Immature natural killer cell (primary cell): ENCODE measurements around the gene NFXL1. TPM values are rescaled to one million over a fixed set of nuclear protein-coding genes. Genes with fewer than 3 reads are reported as not detected.
A peak's percentile ranks its signal among the peaks of the same experiment; 100 is the strongest.

Experiments
- DNase-seq, 3 donors: peaks; one replicate each; pipeline ENCODE4 v3.0.0; 2022; ENCODE audit warnings: mixed read lengths in 1 of 3
- H3K27ac Mint-ChIP-seq, 6 donors: one replicate each; pipeline ENCODE4 v1.8.0; 2020; ENCODE audit warnings: mixed read lengths in 6 of 6, mild to moderate bottlenecking in 5 of 6, inconsistent platforms in 4 of 6, moderate library complexity in 3 of 6
- H3K27me3 Mint-ChIP-seq, 3 donors: one replicate each; pipeline ENCODE4 v1.8.0; 2020 to 2021; ENCODE audit warnings: low read depth in 3 of 3, mild to moderate bottlenecking in 3 of 3, mixed read lengths in 3 of 3, moderate library complexity in 3 of 3, inconsistent platforms in 1 of 3
- H3K36me3 Mint-ChIP-seq, 3 donors: one replicate each; pipeline ENCODE4 v1.8.0; 2020; ENCODE audit warnings: mixed read lengths in 3 of 3, inconsistent platforms in 2 of 3, mild to moderate bottlenecking in 2 of 3
- H3K4me1 Mint-ChIP-seq, 2 donors: one replicate each; pipeline ENCODE4 v1.8.0; 2020; ENCODE audit warnings: inconsistent platforms in 2 of 2, mild to moderate bottlenecking in 2 of 2, mixed read lengths in 2 of 2, moderate library complexity in 1 of 2
- H3K4me3 Mint-ChIP-seq, 5 donors: one replicate each; pipeline ENCODE4 v1.8.0; 2020; ENCODE audit warnings: mild to moderate bottlenecking in 5 of 5, mixed read lengths in 5 of 5, inconsistent platforms in 3 of 5, moderate library complexity in 3 of 5
- H3K9me3 Mint-ChIP-seq, 6 donors: one replicate each; pipeline ENCODE4 v1.8.0; 2020; ENCODE audit warnings: mild to moderate bottlenecking in 6 of 6, mixed read lengths in 6 of 6, inconsistent platforms in 4 of 6, moderate library complexity in 3 of 6
- polyA plus RNA-seq, 3 donors: library from polyadenylated mRNA; unstranded; fragments of 300-500 nt; fragmentation: Illumina TruSeq; gene quantifications; one replicate each; pipeline ENCODE4 v1.2.3, GENCODE V29; 2021

The NFXL1 gene
- polyA plus RNA-seq, 3 donors from 2014 or later = 1.7 to 6.4 (median 5.4) TPM

DNA sequence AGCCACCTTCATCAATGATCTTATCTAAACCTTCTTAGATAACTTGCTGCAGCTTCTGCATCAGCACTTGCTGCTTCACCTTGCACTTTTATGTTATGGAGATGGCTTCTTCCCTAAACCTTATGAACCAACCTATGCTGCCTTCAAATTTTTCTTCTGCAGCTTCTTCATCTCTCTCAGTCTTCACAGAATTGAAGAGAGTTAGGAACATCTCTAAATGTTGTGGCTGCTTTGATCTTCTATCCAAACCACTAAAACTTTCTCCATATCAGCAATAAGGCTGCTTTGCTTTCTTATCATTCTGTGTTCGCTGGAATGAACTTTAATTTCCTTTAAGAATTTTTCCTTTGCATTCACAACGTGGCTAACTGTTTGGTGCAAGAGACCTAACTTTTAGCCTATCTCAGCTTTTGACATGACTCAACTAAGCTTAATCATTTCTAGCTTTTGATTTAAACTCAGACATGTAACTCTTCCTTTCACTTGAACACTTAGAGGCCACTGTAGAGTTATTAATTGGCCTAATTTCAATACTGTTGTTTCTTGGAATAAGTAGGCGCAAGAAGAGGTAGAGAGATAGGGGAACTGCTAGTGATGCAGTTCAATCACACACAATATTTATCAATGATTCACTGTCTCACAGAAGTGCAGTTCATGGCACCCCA is 40.4 kb downstream of the NFXL1 start:
- Mint-ChIP-seq H3K36me3 (peaks cover 48 to 63% (median 58%) of the 10 kb centered on the region in 3 donors), H3K27me3 (no peaks in the 10 kb centered on the region), H3K9me3 (peaks cover 0 to 2% (median 0%) of the 10 kb centered on the region in 6 donors), H3K27ac (no peak overlapping the region), H3K4me1 (no peaks in the 10 kb centered on the region), H3K4me3 (no peak overlapping the region)
- DNase-seq = no peak

DNA sequence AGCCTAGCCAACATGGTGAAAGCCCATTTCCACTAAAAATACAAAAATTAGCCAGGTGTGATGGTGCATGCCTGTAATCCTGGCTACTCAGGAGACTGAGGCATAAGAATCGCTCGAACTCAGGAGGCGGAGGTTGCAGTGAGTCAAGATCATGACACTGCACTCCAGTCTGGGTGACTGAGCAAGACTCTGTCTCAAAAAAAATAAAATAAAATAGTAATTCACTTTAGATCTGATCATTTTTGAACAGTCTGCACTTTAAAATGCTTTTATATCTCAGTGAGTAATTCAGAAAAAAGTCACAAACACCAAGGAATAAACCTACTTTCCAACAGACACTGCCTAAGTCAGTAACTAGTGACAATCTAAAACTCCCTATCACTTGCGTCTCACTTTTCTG is 50.9 kb downstream of the NFXL1 start:
- Mint-ChIP-seq H3K27ac (no peak overlapping the region), H3K36me3 (peaks cover 11 to 41% (median 29%) of the 10 kb centered on the region in 3 donors), H3K9me3 (peaks cover 0 to 2% (median 0%) of the 10 kb centered on the region in 6 donors), H3K27me3 (no peaks in the 10 kb centered on the region), H3K4me1 (no peaks in the 10 kb centered on the region), H3K4me3 (no peak overlapping the region)
- no peak for DNase-seq

DNA sequence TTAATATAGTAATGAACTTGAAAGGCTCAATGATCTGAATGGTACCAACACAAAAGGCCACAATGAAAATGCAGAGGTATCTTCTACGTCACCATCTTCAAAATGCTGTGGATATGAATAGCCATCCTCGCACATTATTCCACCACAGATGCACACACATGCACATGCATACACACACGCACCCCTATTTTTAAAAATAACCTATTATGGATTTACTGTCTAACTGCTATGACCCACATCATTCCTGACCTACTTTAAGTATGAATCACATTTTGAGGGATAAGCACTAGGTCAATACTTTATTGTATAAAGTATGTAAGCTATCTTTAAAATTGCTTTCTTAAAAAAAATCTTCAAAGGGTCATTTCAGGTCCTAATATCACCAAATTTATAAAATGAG is 52.1 kb downstream of the NFXL1 start:
- no peak for DNase-seq
- Mint-ChIP-seq H3K36me3 (peaks cover 9 to 30% (median 23%) of the 10 kb centered on the region in 3 donors), H3K4me3 (no peak overlapping the region), H3K27ac (no peak overlapping the region), H3K27me3 (no peaks in the 10 kb centered on the region), H3K4me1 (no peaks in the 10 kb centered on the region), H3K9me3 (no peaks in the 10 kb centered on the region)

DNA sequence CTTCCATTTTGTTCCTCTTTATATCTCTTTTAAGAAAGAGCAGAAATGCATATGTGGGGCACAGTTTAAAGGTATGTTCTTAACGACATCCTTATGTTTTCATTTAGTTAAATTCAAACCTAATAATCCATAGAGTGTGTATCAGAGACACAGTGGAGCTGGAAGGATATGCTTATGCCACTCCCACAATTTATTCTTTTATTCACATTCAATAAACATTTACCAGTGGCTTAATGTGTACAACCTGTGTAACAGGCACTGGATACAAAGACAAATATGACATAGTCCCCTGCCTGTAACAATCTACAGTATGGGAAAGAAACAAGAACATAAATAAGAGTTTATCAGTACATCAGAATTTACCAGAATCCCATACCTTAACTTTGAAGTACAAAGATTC is 54.1 kb downstream of the NFXL1 start:
- no peak overlapping the region for H3K4me3 Mint-ChIP-seq
- H3K27me3 Mint-ChIP-seq = no peaks in the 10 kb centered on the region
- DNase-seq = no peak
- no peak overlapping the region for H3K27ac Mint-ChIP-seq
- no peaks in the 10 kb centered on the region for H3K4me1 Mint-ChIP-seq
- H3K9me3 Mint-ChIP-seq = no peaks in the 10 kb centered on the region
- peaks cover 7 to 20% (median 19%) of the 10 kb centered on the region in 3 donors for H3K36me3 Mint-ChIP-seq

DNA sequence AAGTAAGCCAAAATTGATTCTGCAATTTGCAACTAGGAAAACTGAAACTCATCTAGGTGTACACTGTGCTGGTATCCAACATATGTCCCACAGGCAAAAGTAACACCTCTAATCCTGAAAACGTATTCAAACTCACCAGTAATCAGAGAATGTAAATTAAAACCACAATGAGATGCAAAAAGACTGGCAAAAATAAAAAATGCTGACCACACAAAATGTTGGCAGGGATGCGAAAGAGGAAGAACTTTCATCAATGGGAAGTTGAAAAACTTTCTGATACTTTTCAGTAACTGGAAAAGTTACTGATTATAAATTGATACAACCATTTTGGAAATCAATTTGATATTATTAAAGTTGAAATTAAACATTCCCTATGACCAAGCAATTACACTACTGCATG is 56.4 kb downstream of the NFXL1 start:
- no peak overlapping the region for H3K4me3 Mint-ChIP-seq
- no peaks in the 10 kb centered on the region for H3K4me1 Mint-ChIP-seq
- no peaks in the 10 kb centered on the region for H3K27me3 Mint-ChIP-seq
- H3K9me3 Mint-ChIP-seq = no peaks in the 10 kb centered on the region
- no peak for DNase-seq
- peaks cover 7 to 30% (median 25%) of the 10 kb centered on the region in 3 donors for H3K36me3 Mint-ChIP-seq
- no peak overlapping the region for H3K27ac Mint-ChIP-seq

DNA sequence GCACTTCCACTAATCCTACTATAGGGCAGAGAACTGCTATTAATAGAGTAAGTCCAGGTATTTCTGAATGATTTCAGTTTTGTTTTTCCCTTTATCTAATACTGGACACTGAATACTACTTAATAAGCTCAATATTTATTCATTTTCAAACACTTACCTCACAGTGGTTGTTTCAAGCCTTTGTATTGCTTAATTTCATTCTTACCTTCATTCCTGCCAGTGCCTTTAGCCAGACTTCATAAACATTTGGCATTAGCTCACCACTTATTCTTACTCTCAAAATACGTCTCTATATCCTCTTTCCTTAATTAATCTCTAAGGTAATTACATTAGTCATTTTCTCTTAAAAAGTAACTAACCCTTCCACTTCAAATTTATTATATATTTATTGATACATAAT is 57.7 kb downstream of the NFXL1 start:
- Mint-ChIP-seq H3K36me3 (peaks cover 7 to 30% (median 21%) of the 10 kb centered on the region in 3 donors), H3K4me3 (no peak overlapping the region), H3K27me3 (no peaks in the 10 kb centered on the region), H3K9me3 (no peaks in the 10 kb centered on the region), H3K4me1 (no peaks in the 10 kb centered on the region), H3K27ac (no peak overlapping the region)
- DNase-seq = no peak

DNA sequence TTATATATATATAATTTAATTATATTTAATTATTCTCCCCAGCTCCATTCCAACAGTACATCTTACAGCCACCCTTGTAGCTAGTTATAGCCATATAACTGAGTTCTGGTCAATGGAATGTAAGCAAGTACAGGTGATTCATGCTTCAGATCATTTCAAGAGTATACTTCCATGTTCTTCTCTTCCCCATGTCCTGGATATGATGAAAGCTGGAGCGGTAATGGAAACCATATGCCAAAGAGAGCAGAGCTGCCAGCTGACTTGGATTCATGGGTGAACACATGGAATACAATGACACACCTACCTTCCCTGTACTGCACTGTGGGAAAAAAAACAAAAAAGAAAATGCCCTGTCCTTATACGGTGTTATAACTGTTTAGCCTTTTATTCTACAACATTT is 59.0 kb downstream of the NFXL1 start:
- Mint-ChIP-seq H3K4me3 (no peak overlapping the region), H3K27me3 (no peaks in the 10 kb centered on the region), H3K36me3 (peaks cover 7 to 37% (median 30%) of the 10 kb centered on the region in 3 donors), H3K9me3 (no peaks in the 10 kb centered on the region), H3K27ac (no peak overlapping the region), H3K4me1 (no peaks in the 10 kb centered on the region)
- no peak for DNase-seq

DNA sequence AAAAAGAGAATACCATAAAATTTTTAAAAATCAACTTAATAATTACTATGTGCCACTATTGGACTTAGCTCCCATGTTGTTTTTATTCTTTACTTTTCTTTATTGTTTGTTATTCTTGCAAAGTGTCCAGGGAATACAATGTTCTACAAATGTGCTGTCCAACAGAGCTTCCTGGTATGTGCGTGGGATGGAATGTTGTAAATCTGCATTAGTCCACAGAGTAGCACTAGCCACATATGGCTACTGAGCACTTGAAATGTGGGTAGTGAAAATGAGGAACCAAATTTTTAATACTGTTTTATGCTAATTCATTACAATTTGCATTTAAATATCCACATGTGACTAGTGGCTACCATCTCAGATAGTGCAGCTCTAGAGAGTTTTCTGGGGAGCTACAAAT is 62.2 kb downstream of the NFXL1 start:
- H3K4me3 Mint-ChIP-seq = no peak overlapping the region
- peaks cover 0 to 2% (median 0%) of the 10 kb centered on the region in 6 donors for H3K9me3 Mint-ChIP-seq
- no peaks in the 10 kb centered on the region for H3K4me1 Mint-ChIP-seq
- H3K27me3 Mint-ChIP-seq = no peaks in the 10 kb centered on the region
- no peak for DNase-seq
- H3K36me3 Mint-ChIP-seq = peaks cover 13 to 47% (median 46%) of the 10 kb centered on the region in 3 donors
- no peak overlapping the region for H3K27ac Mint-ChIP-seq

DNA sequence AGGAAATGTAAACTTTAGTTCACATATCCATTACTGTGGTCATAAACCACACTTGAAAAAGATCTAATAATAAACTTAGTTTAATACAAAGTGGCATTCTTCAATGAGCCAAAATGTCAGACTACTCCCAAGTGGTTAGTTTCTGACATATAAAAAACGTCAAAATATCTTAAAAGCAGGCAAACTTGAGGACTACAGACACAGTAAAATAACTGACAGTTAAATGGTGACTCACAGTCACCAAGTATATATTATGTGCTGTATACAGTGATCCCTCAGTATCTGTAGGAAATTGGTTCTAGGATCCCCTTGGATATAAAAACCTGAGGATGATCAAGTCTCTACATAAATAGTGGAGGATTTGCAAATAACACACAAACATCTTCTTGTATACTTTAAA is 64.9 kb downstream of the NFXL1 start:
- peaks cover 12 to 54% (median 44%) of the 10 kb centered on the region in 3 donors for H3K36me3 Mint-ChIP-seq

DNA sequence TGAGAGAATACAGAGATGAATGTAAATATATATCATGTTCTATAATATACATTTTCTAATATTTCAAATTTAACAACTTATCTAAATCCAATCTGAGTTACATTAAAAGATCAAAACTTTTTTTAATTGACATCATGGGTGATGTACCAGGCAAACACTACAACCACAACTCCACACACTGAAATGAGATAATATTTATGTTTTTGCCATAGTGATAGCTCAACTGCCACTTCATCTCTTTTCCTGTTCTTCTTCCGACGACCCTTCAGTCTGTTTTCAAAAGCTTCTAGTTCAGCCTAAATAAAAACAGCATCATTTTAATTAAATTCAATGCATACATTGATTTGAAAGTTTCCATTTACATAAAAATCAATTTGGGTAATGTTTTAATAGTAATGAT is 66.3 kb downstream of the NFXL1 start:
- Mint-ChIP-seq H3K4me3 (no peak overlapping the region), H3K27me3 (no peaks in the 10 kb centered on the region), H3K36me3 (peaks cover 23 to 53% (median 42%) of the 10 kb centered on the region in 3 donors), H3K9me3 (peaks cover 0 to 2% (median 0%) of the 10 kb centered on the region in 6 donors), H3K27ac (no peak overlapping the region), H3K4me1 (no peaks in the 10 kb centered on the region)
- no peak for DNase-seq

More for the DNA sequence above, 64.9 kb downstream of the NFXL1 start:
- peaks cover 0 to 2% (median 0%) of the 10 kb centered on the region in 6 donors for H3K9me3 Mint-ChIP-seq
- H3K4me3 Mint-ChIP-seq = no peak overlapping the region
- no peak overlapping the region for H3K27ac Mint-ChIP-seq
- no peaks in the 10 kb centered on the region for H3K27me3 Mint-ChIP-seq
- no peak for DNase-seq
- no peaks in the 10 kb centered on the region for H3K4me1 Mint-ChIP-seq

DNA sequence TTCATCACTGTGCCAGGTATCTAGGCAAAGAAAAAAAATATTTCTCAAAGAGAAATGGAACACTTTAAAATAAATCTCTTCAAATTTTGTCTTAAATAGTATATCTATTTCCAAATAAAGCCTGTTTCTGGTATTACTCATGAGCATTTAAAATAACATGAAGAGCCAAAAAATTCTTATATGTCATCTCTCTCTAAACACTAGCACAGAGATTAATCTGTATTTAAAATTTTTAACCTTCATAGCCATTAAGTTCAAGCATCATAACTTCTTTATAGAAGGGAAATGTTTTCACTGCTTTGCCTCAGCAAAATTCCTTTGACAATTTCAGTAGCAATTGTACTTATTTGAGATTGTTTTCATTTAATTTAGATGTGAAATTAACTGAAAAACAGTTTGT is 71.4 kb downstream of the NFXL1 start:
- H3K4me3 Mint-ChIP-seq = no peak overlapping the region
- no peaks in the 10 kb centered on the region for H3K27me3 Mint-ChIP-seq
- no peak overlapping the region for H3K27ac Mint-ChIP-seq
- peaks cover 0 to 2% (median 0%) of the 10 kb centered on the region in 6 donors for H3K9me3 Mint-ChIP-seq
- no peak for DNase-seq
- H3K4me1 Mint-ChIP-seq = peaks cover 1 to 3% of the 10 kb centered on the region in 2 donors
- H3K36me3 Mint-ChIP-seq = peaks cover 18 to 34% (median 24%) of the 10 kb centered on the region in 3 donors

DNA sequence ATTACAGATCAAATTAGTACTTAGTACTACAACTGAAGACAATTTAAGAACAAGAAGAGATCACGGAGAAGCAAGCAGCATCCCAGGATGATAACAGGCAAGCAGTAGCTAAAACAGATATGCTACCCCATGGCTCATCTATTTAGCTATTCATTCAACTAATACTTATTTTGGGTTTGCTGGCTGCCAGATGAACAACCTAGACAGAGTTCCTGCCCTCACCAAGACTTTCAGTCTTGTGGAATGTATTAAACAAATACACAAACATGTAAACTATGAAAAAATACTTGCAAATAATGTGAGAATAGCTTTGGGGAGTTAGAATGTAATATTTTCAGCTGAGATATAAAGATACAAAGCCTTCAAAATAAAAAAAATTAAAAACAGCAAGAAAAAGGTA is 74.1 kb downstream of the NFXL1 start:
- Mint-ChIP-seq H3K4me1 (peaks cover 23% of the 10 kb centered on the region in 2 donors), H3K36me3 (peaks cover 12 to 19% (median 12%) of the 10 kb centered on the region in 3 donors), H3K9me3 (no peaks in the 10 kb centered on the region), H3K27me3 (peaks cover 0 to 2% (median 2%) of the 10 kb centered on the region in 3 donors), H3K27ac (peak overlapping the region in 1 of 6 donors; percentile 16), H3K4me3 (no peak overlapping the region)
- no peak for DNase-seq

DNA sequence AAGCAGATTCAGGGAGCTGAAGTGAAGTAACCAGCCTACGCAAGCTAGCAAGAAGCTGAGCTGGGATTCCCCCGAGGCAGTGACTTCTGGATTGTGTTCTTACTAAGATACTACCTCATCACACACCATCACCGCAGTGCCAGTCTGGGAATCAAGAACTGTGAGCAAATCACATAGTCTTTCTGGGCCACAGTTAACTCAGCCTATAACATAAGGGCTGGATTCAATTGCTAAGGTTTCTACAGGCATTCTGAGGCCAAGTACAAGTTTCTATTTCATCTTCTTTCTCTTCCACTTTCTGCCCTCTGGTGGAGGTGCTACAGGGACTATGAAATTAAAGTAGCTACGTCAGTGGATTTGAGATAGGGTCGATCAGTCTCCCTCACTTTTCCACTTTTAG is 75.1 kb downstream of the NFXL1 start:
- Mint-ChIP-seq H3K27me3 (peaks cover 0 to 2% (median 2%) of the 10 kb centered on the region in 3 donors), H3K4me3 (peak overlapping the region in 1 of 5 donors; percentile 30), H3K9me3 (no peaks in the 10 kb centered on the region), H3K4me1 (peaks cover 25 to 29% of the 10 kb centered on the region in 2 donors), H3K36me3 (peaks cover 10 to 16% (median 12%) of the 10 kb centered on the region in 3 donors), H3K27ac (no peak overlapping the region)
- no peak for DNase-seq

DNA sequence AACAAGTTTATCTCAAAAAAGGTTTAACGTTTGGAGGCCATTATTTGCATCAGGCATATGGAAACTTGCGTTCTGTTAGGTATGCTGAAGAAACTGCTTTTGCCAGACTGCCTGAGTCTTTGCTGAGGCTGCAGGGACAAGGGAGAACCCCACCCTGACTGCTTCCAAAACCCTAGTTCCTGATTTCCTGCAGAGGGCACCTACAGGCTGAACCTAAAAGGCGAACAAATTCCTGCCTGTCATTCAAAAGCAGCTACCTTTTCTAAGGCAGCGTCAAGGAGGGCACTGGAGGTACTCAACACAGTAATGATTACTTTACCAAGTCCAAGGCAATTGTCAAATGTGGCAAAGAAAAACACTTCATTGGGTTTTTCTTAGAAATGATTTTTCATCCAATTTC is 75.9 kb downstream of the NFXL1 start:
- H3K4me1 Mint-ChIP-seq = peaks cover 25 to 29% of the 10 kb centered on the region in 2 donors
- peaks cover 0 to 2% (median 0%) of the 10 kb centered on the region in 6 donors for H3K9me3 Mint-ChIP-seq
- H3K4me3 Mint-ChIP-seq = peak overlapping the region in 4 of 5 donors; percentile 85 to 90 (median 86)
- no peak for DNase-seq
- peaks cover 2 to 8% (median 5%) of the 10 kb centered on the region in 3 donors for H3K36me3 Mint-ChIP-seq
- peaks cover 2 to 3% (median 2%) of the 10 kb centered on the region in 3 donors for H3K27me3 Mint-ChIP-seq
- H3K27ac Mint-ChIP-seq = no peak overlapping the region
